ENCODE results near the gene DNLZ.

The DNLZ gene

GRCh38 chr9:136402067-136402466 is 38.5 kb upstream of the DNLZ start:
- no peak for DNase-seq (ENCODE audit: low spot score)
- Mint-ChIP-seq H3K27me3 (ENCODE audit: low read depth) (no peaks in the 10 kb centered on the region), H3K4me1 (ENCODE audit: low read depth) (peaks cover 38% of the 10 kb centered on the region), H3K27ac (peak overlapping the region; percentile 70), H3K9me3 (no peaks in the 10 kb centered on the region), H3K36me3 (ENCODE audit: low read depth) (peaks cover 53% of the 10 kb centered on the region), H3K4me3 (no peak overlapping the region)

- DNase-seq (ENCODE audit: low spot score) = no peak
- Mint-ChIP-seq H3K4me3 (peak overlapping the region; percentile 24), H3K27me3 (ENCODE audit: low read depth) (no peaks in the 10 kb centered on the region), H3K36me3 (ENCODE audit: low read depth) (peaks cover 48% of the 10 kb centered on the region), H3K4me1 (ENCODE audit: low read depth) (peaks cover 38% of the 10 kb centered on the region), H3K9me3 (no peaks in the 10 kb centered on the region), H3K27ac (peak overlapping the region; percentile 65)
Measured at GRCh38 chr9:136401173-136401922, 37.8 kb upstream of the DNLZ start.

GRCh38 chr9:136400038-136400834 is 36.7 kb upstream of the DNLZ start, which contains the start of gene SNAPC4:
SNAPC4 (minus strand) TSS chr9:136400170; CDS start chr9:136398428, 1,742 bp downstream.
- Mint-ChIP-seq H3K36me3 (ENCODE audit: low read depth) (peaks cover 41% of the 10 kb centered on the region), H3K9me3 (no peaks in the 10 kb centered on the region), H3K4me3 (peak within 1 kb of the TSS; percentile 82), H3K27ac (peak within 1 kb of the TSS; percentile 71), H3K27me3 (ENCODE audit: low read depth) (no peaks in the 10 kb centered on the region), H3K4me1 (ENCODE audit: low read depth) (peaks cover 37% of the 10 kb centered on the region)
- DNase-seq (ENCODE audit: low spot score) = peak; percentile 88

GRCh38 chr9:136399176-136400037 is 35.9 kb upstream of the DNLZ start:
- peaks cover 34% of the 10 kb centered on the region for H3K36me3 Mint-ChIP-seq (ENCODE audit: low read depth)

GRCh38 chr9:136398286-136398685 is 34.7 kb upstream of the DNLZ start:
- Mint-ChIP-seq H3K27ac (no peak overlapping the region), H3K27me3 (ENCODE audit: low read depth) (no peaks in the 10 kb centered on the region), H3K36me3 (ENCODE audit: low read depth) (peaks cover 34% of the 10 kb centered on the region), H3K9me3 (no peaks in the 10 kb centered on the region), H3K4me3 (peak overlapping the region; percentile 82), H3K4me1 (ENCODE audit: low read depth) (peaks cover 18% of the 10 kb centered on the region)
- DNase-seq (ENCODE audit: low spot score) = no peak

More at GRCh38 chr9:136399176-136400037, 35.9 kb upstream of the DNLZ start:
- Mint-ChIP-seq H3K9me3 (no peaks in the 10 kb centered on the region), H3K4me1 (ENCODE audit: low read depth) (peaks cover 28% of the 10 kb centered on the region), H3K4me3 (peak overlapping the region; percentile 82), H3K27me3 (ENCODE audit: low read depth) (no peaks in the 10 kb centered on the region), H3K27ac (peak overlapping the region; percentile 44)
- DNase-seq (ENCODE audit: low spot score) = peak; percentile 51

- Mint-ChIP-seq H3K36me3 (ENCODE audit: low read depth) (peaks cover 33% of the 10 kb centered on the region), H3K27ac (no peak overlapping the region), H3K4me3 (no peak overlapping the region), H3K4me1 (ENCODE audit: low read depth) (peaks cover 18% of the 10 kb centered on the region), H3K27me3 (ENCODE audit: low read depth) (no peaks in the 10 kb centered on the region), H3K9me3 (no peaks in the 10 kb centered on the region)
- no peak for DNase-seq (ENCODE audit: low spot score)
Measured at GRCh38 chr9:136397643-136398042, 34.1 kb upstream of the DNLZ start.

GRCh38 chr9:136396219-136396515 is 32.6 kb upstream of the DNLZ start:
- Mint-ChIP-seq H3K9me3 (no peaks in the 10 kb centered on the region), H3K4me3 (no peak overlapping the region), H3K4me1 (ENCODE audit: low read depth) (peaks cover 15% of the 10 kb centered on the region)

GRCh38 chr9:136395345-136396218 is 32.0 kb upstream of the DNLZ start:
- peaks cover 31% of the 10 kb centered on the region for H3K36me3 Mint-ChIP-seq (ENCODE audit: low read depth)
- H3K27me3 Mint-ChIP-seq (ENCODE audit: low read depth) = no peaks in the 10 kb centered on the region
- DNase-seq (ENCODE audit: low spot score) = no peak
- H3K9me3 Mint-ChIP-seq = no peaks in the 10 kb centered on the region
- H3K4me1 Mint-ChIP-seq (ENCODE audit: low read depth) = peaks cover 14% of the 10 kb centered on the region
- H3K4me3 Mint-ChIP-seq = no peak overlapping the region
- H3K27ac Mint-ChIP-seq = no peak overlapping the region

More at GRCh38 chr9:136396219-136396515, 32.6 kb upstream of the DNLZ start:
- H3K27me3 Mint-ChIP-seq (ENCODE audit: low read depth) = no peaks in the 10 kb centered on the region
- peaks cover 33% of the 10 kb centered on the region for H3K36me3 Mint-ChIP-seq (ENCODE audit: low read depth)
- no peak for DNase-seq (ENCODE audit: low spot score)
- H3K27ac Mint-ChIP-seq = no peak overlapping the region

- H3K27me3 Mint-ChIP-seq (ENCODE audit: low read depth) = no peaks in the 10 kb centered on the region
- H3K9me3 Mint-ChIP-seq = no peaks in the 10 kb centered on the region
- peaks cover 11% of the 10 kb centered on the region for H3K4me1 Mint-ChIP-seq (ENCODE audit: low read depth)
- no peak overlapping the region for H3K4me3 Mint-ChIP-seq
- no peak for DNase-seq (ENCODE audit: low spot score)
- H3K36me3 Mint-ChIP-seq (ENCODE audit: low read depth) = peaks cover 32% of the 10 kb centered on the region
- H3K27ac Mint-ChIP-seq = no peak overlapping the region
Measured at GRCh38 chr9:136395020-136395340, 31.4 kb upstream of the DNLZ start.

- no peak overlapping the region for H3K4me3 Mint-ChIP-seq
- H3K36me3 Mint-ChIP-seq (ENCODE audit: low read depth) = peaks cover 37% of the 10 kb centered on the region
- H3K27ac Mint-ChIP-seq = no peak overlapping the region
- no peak for DNase-seq (ENCODE audit: low spot score)
- H3K4me1 Mint-ChIP-seq (ENCODE audit: low read depth) = peaks cover 11% of the 10 kb centered on the region
- no peaks in the 10 kb centered on the region for H3K27me3 Mint-ChIP-seq (ENCODE audit: low read depth)
- no peaks in the 10 kb centered on the region for H3K9me3 Mint-ChIP-seq
Measured at GRCh38 chr9:136394312-136395019, 30.9 kb upstream of the DNLZ start.

GRCh38 chr9:136393531-136393930 is 30.0 kb upstream of the DNLZ start:
- Mint-ChIP-seq H3K9me3 (no peaks in the 10 kb centered on the region), H3K27ac (no peak overlapping the region), H3K4me3 (no peak overlapping the region), H3K4me1 (ENCODE audit: low read depth) (peaks cover 3% of the 10 kb centered on the region), H3K36me3 (ENCODE audit: low read depth) (peaks cover 34% of the 10 kb centered on the region), H3K27me3 (ENCODE audit: low read depth) (no peaks in the 10 kb centered on the region)
- no peak for DNase-seq (ENCODE audit: low spot score)

GRCh38 chr9:136392538-136393449 is 29.2 kb upstream of the DNLZ start:
- Mint-ChIP-seq H3K36me3 (ENCODE audit: low read depth) (peaks cover 33% of the 10 kb centered on the region), H3K4me1 (ENCODE audit: low read depth) (no peaks in the 10 kb centered on the region), H3K9me3 (no peaks in the 10 kb centered on the region), H3K4me3 (no peak overlapping the region), H3K27me3 (ENCODE audit: low read depth) (no peaks in the 10 kb centered on the region), H3K27ac (no peak overlapping the region)
- DNase-seq (ENCODE audit: low spot score) = no peak

Data from T-helper 2 cell treated with Interferon-gamma antibody and Interleukin-4, amounts not matched to agents 5 μg/mL and 100 μg/mL, for 36 hours (primary cell).